ENCODE measurements around the gene NIPAL4.

Gene NIPAL4

DNA sequence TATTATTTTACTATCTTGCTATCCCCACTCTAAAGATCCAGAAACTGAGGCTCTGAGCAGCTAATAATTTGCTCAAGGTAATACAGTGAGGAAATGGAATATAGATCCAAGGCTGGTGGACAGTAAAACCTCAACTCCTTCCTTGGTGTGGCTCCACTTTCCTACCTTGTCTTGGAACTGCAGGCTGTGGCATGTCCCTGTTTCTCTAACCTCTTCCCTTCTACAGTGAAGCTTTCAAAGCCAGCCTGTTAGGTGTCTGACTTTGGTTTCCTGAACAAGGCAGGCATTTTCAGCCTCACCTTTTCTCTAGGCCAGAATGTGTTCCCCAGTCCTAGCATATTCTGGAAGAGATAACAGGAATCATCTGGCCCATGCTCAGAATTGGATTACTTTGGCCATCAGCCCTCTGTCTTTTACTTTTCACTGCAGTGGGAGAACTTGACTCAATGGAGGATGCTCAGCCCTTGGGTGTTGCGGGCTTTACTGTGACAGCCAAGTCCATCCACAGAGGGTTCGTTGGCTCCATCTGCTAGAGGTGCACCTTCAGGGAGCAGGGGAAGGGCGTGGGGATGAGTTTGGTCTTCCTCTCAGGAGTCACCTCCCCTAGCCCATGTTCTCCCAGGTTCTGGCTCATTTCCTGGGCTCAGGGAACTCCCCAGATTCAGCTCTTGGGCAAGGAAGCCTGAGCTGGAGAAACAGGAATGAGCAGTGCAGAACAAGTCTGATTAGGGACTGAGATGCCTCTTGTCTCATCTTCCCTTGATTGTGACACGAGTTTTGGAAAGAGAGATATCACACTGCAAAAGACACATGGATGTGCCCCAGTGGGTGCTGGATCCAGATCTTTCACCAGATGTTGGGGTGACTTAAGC is 1.1 kb downstream of the NIPAL4 start:
- Histone ChIP-seq H3K4me3 (ENCODE audit: low read depth, low read length, poor library complexity, severe bottlenecking) (no peak overlapping the region), H3K27ac (ENCODE audit: low read depth, low read length, poor library complexity, severe bottlenecking) (no peak overlapping the region), H3K4me2 (ENCODE audit: low read length) (no peak overlapping the region), H2AFZ (ENCODE audit: low read length) (no peak overlapping the region), H3K27me3 (ENCODE audit: insufficient read depth, low read length) (no peaks in the 10 kb centered on the region), H3F3A (ENCODE audit: insufficient read depth, low read length) (no peaks in the 10 kb centered on the region), H3K36me3 (ENCODE audit: insufficient read depth, low read length) (no peaks in the 10 kb centered on the region), H3K79me2 (ENCODE audit: insufficient read depth, low read length) (no peaks in the 10 kb centered on the region), H3K9ac (ENCODE audit: low read length) (no peak overlapping the region), H3K9me2 (ENCODE audit: low read depth, low read length) (no peaks in the 10 kb centered on the region), H3K9me3 (ENCODE audit: low read length) (no peaks in the 10 kb centered on the region), H3K4me1 (ENCODE audit: insufficient read depth, low read length, severe bottlenecking) (no peaks in the 10 kb centered on the region), H4K20me1 (ENCODE audit: insufficient read depth, low read length) (no peaks in the 10 kb centered on the region)
- TF ChIP-seq CTCF (IDR thresholded peaks at IDR 0.05; ENCODE audit: low read length) (no peak), EZH2 (IDR thresholded peaks at IDR 0.05; ENCODE audit: borderline replicate concordance, low read length) (no peak)

- Histone ChIP-seq H3K36me3 (ENCODE audit: insufficient read depth, low read length) (no peaks in the 10 kb centered on the region), H3K4me1 (ENCODE audit: insufficient read depth, low read length, severe bottlenecking) (no peaks in the 10 kb centered on the region), H3K9me3 (ENCODE audit: low read length) (no peaks in the 10 kb centered on the region), H3K27ac (ENCODE audit: low read depth, low read length, poor library complexity, severe bottlenecking) (no peak overlapping the region), H2AFZ (ENCODE audit: low read length) (no peak overlapping the region), H3K9ac (ENCODE audit: low read length) (no peak overlapping the region), H3K79me2 (ENCODE audit: insufficient read depth, low read length) (no peaks in the 10 kb centered on the region), H3K4me2 (ENCODE audit: low read length) (no peak overlapping the region), H3F3A (ENCODE audit: insufficient read depth, low read length) (no peaks in the 10 kb centered on the region), H4K20me1 (ENCODE audit: insufficient read depth, low read length) (no peaks in the 10 kb centered on the region), H3K9me2 (ENCODE audit: low read depth, low read length) (no peaks in the 10 kb centered on the region), H3K4me3 (ENCODE audit: low read depth, low read length, poor library complexity, severe bottlenecking) (no peak overlapping the region), H3K27me3 (ENCODE audit: insufficient read depth, low read length) (no peaks in the 10 kb centered on the region)
- TF ChIP-seq EZH2 (IDR thresholded peaks at IDR 0.05; ENCODE audit: borderline replicate concordance, low read length) (no peak), CTCF (IDR thresholded peaks at IDR 0.05; ENCODE audit: low read length) (no peak)
Observed at GRCh38 chr5:157463081-157463480, 3.1 kb downstream of the NIPAL4 start.

DNA sequence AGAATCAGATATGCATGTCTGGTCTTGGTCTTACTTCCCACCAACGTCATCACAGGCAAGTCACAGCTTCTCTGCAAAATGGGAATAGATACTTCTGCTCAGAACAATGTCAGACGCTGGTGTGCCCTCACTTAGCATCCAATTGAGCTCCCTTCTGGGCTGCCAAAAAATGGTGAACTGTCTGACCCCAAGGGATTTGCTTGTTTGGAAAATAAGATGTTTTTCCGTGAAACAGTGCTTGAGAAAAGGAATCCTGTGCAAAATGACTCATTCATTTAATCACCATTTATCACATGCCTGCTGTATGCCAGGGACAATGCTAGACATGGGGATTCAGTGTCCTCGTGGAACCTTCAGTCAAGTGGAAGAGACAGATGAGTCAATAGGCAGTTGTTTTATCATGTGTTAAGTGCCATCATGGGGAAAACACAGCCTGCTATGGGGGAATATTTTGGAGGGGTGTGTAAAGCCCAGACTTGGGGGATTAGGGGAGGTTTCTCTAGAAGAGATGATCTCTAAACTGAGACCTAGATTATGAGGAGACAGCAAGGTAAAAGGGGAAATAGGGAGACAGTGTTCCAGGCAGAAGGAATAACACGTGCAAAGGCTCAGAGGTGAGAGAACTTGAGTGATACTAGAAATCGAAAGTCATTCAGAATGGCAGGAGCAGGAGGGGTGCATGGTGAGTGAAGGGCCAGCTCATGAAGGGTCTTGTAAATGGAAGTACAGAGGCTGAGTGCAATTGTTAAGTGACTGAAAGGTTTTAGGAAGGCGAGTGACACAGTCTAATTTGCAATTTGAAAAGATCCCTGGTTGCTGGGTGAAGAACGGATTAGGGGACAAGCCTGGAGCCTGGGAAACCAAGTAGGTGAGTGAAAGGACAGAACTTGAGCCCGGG is 3.9 kb downstream of the NIPAL4 start:
- TF ChIP-seq EZH2 (IDR thresholded peaks at IDR 0.05; ENCODE audit: borderline replicate concordance, low read length) (no peak), CTCF (IDR thresholded peaks at IDR 0.05; ENCODE audit: low read length) (no peak)
- Histone ChIP-seq H3K9ac (ENCODE audit: low read length) (no peak overlapping the region), H3K27ac (ENCODE audit: low read depth, low read length, poor library complexity, severe bottlenecking) (no peak overlapping the region), H3K27me3 (ENCODE audit: insufficient read depth, low read length) (no peaks in the 10 kb centered on the region), H3K9me2 (ENCODE audit: low read depth, low read length) (no peaks in the 10 kb centered on the region), H3K4me2 (ENCODE audit: low read length) (no peak overlapping the region), H3K9me3 (ENCODE audit: low read length) (no peaks in the 10 kb centered on the region), H3K4me3 (ENCODE audit: low read depth, low read length, poor library complexity, severe bottlenecking) (no peak overlapping the region), H2AFZ (ENCODE audit: low read length) (no peak overlapping the region), H3F3A (ENCODE audit: insufficient read depth, low read length) (no peaks in the 10 kb centered on the region), H3K79me2 (ENCODE audit: insufficient read depth, low read length) (no peaks in the 10 kb centered on the region), H3K36me3 (ENCODE audit: insufficient read depth, low read length) (no peaks in the 10 kb centered on the region), H3K4me1 (ENCODE audit: insufficient read depth, low read length, severe bottlenecking) (no peaks in the 10 kb centered on the region), H4K20me1 (ENCODE audit: insufficient read depth, low read length) (no peaks in the 10 kb centered on the region)

Data from OCI-LY1 (cell line).